ENCODE results near the gene UBE3A. TPM values are rescaled to one million over a fixed set of nuclear protein-coding genes. Genes with fewer than 3 reads are reported as not detected.
A peak's percentile ranks its signal among the peaks of the same experiment; 100 is the strongest.
"Not testable (repeated sequence)": the region's sequence is repeated elsewhere in the genome, so short reads cannot be mapped to it uniquely, and the experiment has no call there.

Gene UBE3A
- total RNA-seq = 104 TPM
- long read RNA-seq, full-length matches to known transcripts = 81 of 99 reads
- long read RNA-seq, partial matches to known transcripts = 8 of 99 reads
- long read RNA-seq, other reads (novel, unspliced or antisense) = 10 of 99 reads

DNA sequence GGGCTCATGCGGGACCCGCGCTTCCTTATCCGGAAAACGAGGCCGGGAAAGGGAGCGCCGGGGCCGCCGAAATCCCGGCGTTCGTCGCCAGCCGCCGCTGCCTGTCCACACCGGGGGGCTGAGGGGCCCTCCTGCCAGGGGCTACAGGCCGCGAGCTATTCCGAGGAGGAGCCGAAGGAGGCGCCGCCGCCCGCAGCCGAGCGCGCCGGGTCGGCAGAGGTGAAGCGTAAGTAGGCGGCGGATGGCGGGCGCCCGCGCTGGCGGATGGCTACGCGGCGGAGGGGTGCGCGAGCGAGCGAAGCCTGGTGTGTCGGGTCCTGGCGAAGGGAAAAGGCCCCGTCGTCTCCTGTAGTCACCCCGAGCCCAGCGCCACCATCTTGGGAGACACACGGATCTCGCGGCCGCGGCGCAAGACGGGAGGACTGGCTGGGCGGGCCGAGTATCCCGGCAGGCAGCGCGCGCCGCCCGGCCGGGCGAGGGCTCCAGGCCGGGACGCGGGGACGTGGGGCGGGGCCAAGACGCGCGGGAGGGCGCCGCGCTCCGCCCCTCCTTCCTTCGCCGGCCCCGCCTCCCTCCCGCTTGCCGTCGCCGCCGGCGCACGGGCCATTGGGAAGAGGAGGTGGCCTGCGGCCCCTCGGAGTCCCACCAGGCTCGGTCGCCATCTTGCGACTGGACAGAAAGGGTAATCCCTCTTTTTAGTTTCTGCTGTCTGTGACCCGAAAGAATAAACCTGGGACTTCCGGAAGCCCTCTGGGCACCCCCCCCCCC, at the start of gene UBE3A:
Gene UBE3A (minus strand): TSS at position 424 of the 768 bp plus-strand sequence. CDS start 29,917 bp downstream, outside the sequence.
- DNase-seq (ENCODE audit: missing footprints) (peak; percentile 95), ATAC-seq (peak; percentile 99)
- intact Hi-C loops (cut with DNase I) = loop anchor here (5.0 to 10.0 kb wide), 3 partner anchors 91 to 646 kb away; no protein-coding TSS in a partner anchor

DNA sequence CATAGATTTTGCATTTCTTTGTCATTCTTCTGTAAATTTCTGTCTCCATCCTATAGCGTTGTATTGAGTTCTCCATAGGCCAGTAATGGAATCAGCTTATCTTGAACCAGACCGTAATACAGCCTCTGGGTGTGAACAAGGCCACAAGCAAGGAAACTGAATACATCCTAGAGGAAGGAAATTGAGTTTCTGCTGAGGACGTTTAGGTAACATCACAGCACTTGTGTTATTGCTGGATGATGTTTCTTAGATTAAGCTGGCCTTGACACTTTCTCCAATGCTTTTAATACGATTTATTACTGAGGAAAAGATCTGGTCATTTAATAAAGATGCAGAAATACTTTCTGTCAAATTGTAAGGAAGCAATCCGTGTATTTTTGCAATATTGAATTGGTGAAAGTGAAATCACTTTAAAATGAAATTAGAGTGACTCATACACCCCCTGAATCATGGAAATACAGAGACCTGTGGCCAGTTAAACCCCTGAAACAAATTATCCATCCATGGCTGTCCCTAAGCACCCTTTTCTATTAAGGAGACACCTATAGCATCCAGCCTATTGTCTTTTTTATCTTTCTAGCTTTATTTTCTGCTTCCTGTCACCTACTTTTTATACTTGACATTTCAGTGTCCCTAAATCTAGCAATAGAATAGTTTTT, 48.5 kb upstream of the UBE3A start:
- ATAC-seq = no peak
- intact Hi-C loops (cut with DNase I) = no loop called here
- DNase-seq (ENCODE audit: missing footprints) = no peak

DNA sequence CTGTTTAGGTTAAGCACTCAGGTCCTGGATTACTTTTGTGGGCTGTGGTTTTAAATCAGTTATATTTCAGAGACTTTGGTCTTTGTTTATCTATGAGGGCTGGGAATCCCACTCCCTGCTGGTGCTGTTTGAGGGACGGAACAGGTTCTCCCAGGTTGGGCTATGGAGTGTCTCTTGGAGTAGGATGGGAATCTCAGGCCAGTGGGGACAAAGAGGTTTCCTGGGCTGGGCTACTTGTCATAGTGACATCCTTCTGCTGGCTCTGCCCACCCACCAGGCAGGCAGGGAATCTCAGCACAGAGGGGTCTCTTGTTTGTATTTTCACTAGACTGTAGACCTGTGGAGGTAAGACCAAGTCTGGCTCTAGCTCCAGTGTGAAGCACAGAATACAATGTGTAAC, 47.2 kb upstream of the UBE3A start:
- no peak for ATAC-seq
- intact Hi-C loops (cut with DNase I) = no loop called here
- no peak for DNase-seq (ENCODE audit: missing footprints)

DNA sequence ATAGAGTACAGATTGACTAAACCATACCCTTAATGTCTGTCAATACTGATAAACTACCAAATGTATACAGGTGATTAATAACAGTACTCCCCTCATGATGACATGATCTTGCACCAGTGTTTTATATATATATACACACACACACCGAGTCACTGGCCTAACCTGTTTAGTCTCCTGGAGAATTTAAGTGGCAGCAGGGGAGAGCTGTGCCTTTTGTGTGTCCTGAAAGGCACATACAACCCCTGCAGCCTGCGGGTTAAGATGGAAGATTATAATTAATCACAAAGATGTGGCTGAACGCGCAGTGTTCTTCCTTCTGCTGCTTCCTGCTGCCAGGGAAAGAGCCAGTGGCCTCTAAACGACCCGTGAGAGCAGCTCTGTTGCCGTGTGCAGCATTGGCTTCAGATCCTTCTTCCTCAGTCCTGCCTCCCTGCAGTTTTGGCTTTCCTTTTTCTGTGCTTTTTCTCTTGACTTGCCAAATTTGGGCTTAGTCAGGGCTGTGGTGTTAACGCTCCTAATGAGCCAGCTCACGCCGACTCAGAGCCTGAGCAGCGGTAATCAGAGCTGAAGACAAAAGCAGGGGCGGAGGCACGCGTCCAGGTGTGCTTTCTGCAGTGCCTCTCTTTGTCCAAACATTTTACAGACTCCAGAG, 42.5 kb upstream of the UBE3A start:
- intact Hi-C loops (cut with DNase I) = no loop called here
- DNase-seq (ENCODE audit: missing footprints) (peak; percentile 55), ATAC-seq (peak; percentile 57)

DNA sequence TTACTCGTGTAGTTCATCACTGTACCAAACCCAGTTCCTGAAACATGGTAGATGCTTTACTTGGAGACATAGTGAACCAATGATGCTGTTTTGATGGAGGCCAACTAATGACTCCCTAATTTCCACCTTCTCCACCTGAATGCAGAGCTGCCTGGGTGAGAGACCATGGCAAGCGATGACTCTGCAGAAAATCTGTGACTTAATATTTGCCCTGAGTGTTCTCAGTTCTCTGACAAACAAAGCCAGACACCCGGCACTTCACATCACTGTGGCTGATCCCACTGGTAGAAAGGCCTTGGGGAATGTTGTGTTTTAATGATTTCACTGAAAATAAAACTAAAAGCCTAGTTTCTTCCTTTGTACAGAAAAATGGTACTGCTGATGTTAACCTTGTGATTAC, 39.5 kb upstream of the UBE3A start:
- ATAC-seq = no peak
- intact Hi-C loops (cut with DNase I) = no loop called here
- DNase-seq (ENCODE audit: missing footprints) = no peak

DNA sequence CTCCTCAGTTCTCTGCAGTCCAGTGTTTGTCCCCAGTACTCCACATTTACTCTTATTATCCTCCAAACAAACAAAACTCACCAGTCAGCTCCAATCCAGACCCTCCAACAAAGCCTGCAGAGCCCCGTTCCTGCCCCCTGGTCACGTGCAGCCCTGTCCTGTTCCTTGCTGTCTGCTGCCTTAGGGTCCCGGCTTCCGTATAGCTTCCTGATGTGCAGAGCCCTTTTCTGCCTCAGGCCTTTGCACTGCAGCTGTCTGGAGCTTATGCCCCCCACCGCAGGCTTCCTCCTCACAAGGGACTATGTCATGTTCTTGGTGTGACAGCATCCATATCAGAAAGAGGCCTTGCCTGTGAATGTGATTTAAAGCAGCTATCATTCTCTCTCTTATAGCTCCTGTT, 39.0 kb upstream of the UBE3A start:
- no peak for ATAC-seq
- no peak for DNase-seq (ENCODE audit: missing footprints)
- intact Hi-C loops (cut with DNase I) = no loop called here

DNA sequence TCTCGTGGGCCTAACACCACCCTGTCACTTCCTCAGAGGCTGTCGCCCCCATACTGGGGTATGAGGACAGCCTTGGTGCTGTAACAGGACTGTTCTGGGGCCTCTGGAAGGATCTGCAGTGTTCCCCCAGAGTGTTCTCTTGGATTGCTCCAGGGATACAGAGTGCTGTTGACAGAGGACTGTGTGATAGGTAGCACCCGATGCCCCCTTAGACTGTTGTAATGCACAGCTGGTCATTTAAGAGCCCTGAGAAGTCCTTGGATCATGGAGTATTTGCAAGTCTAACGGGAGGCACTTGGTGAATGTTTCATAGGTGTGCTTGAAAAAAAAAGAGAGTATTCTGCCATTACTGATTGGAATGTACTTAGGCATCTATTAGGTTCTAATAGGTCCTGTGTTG, 35.4 kb upstream of the UBE3A start:
- no peak for ATAC-seq
- intact Hi-C loops (cut with DNase I) = no loop called here
- no peak for DNase-seq (ENCODE audit: missing footprints)

DNA sequence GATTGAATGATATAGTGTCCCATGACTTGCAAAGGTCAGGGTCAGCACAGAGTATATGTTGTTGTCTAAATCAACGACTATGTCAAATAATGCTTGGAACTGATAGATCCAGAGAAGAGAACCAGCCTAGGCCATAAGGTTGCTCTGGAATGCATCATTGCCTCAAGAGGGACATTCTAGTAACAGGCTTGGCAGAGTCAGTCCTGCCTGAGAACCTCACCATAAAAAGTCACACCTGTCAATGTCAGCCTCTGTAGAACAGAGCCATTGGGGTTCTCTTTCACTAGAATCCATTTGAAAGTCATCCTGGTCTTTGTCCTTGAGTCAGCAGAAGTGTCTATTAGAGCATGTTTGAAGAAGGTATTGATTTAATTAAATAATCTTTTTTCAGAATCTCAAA, 31.4 kb upstream of the UBE3A start:
- ATAC-seq (no peak), DNase-seq (ENCODE audit: missing footprints) (no peak)
- intact Hi-C loops (cut with DNase I) = no loop called here

DNA sequence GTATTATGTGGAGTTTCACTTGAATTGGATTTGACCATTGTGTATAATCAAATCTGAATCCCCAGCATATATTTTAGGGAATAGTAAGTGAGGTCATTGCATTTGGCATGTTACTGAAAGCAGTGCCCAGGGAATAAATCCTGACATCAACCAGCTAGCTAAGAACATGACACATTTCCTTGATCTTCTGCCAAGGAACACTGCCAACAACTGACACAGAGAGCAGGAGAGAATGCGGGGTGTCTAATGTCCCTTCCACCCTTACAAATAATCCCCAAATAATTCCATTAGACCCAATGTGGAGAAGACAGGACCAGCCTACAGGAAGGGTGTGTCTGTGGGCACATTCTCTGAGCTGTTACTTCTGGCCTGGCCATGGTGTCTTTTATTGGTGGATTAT, 30.6 kb upstream of the UBE3A start:
- ATAC-seq (peak; percentile 43), DNase-seq (ENCODE audit: missing footprints) (no peak)
- intact Hi-C loops (cut with DNase I) = no loop called here

DNA sequence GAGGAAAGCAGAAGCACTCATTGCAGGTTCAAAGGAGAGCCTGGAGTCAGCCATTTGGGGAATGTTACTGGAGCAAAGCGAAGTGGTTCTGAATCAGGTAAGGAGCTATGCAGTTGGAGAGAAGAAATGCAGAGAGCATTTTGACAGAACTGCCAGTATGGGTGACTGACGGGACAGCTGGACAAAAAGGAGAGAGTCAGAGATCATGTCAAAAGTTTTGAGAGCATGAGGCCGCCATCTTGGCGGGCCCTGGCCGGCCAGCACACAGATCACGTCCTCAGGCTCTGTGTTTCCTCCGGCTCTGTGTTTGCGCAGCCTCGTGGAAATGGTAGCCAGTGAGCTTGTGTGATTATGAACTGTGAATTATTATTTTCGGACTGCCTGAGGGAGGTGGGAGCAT, 29.8 kb upstream of the UBE3A start:
- DNase-seq (ENCODE audit: missing footprints) (no peak), ATAC-seq (no peak)
- intact Hi-C loops (cut with DNase I) = no loop called here

DNA sequence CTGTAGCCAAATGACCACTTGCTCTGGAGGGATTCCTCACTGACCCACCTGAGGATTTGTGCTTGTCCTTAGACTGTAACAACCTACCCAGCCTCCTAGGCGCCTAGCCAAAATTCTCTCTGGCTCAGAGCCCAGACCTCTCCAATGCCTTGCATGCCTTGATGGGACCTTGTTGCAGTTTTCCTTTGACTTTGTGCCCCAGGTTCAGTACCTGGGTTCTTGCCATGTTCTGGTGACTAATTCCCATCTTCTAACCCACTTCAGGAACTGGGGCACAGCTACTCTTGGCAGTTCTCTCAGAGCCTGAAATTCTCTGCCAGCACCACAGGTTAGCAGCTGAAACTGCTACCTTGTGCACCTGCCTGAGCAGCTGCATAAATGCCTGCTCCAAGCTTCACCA, 27.0 kb upstream of the UBE3A start:
- intact Hi-C loops (cut with DNase I) = no loop called here
- ATAC-seq = peak; percentile 13
- no peak for DNase-seq (ENCODE audit: missing footprints)

DNA sequence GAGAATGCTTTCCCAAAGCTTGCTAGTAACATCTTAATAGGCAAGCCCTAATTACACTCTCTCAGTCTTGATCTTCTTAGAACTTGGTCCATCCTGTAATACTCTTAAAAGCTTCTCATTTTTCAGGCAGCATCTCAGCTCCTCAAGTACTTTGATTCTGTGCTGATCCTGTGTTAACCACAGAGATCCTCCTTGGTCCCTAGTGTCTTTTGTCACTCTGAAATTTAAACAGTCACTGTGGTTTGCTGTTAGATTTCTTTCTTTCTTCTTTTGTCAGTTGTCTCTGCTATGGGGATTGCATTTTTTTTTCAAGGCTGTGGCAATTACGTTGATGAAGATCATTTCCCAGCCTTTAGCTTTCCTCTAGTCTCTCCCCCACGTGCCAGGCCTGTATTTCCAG, 26.0 kb upstream of the UBE3A start:
- ATAC-seq (no peak), DNase-seq (ENCODE audit: missing footprints) (no peak)
- intact Hi-C loops (cut with DNase I) = no loop called here

DNA sequence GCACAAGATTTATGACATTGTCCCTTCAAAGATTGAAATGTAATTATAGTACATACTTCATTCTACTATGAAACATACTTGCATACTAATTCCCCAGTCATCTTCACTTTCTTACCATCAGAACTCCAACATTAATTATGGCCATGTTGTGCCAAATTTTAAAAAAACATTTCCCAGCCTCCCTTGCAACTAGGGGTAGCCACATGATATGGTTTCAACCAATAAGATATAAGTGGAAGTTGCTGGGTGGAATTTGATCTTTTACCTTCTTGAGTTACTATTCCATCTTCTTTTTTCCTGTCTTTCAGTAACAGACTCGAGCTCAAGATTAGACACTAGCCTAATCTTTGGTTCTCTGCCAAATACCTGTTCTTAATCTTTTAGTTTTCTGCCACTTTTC, 25.6 kb upstream of the UBE3A start:
- ATAC-seq = no peak
- intact Hi-C loops (cut with DNase I) = no loop called here

DNA sequence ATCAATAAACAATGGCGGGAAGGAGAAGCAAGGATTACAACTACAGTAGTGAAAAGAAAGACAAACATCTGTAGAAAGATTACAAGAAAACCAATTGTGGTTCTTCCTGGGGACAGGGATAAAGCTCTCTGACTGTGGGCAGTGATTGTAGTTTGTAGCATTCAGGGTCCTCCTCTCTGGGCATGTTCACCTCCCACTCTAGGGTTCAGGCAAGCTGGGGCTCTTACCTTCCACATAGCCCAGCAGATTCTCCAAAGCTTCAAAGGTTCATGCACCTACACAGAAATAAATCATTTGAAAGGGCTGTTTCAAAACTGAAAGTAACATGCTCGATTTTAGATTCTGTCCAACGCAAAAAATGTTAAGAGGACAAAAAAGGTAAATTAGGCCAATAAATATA, 17.4 kb upstream of the UBE3A start:
- ATAC-seq = no peak
- intact Hi-C loops (cut with DNase I) = loop anchor here (10.0 kb wide), 1 partner anchor 49 kb away; no protein-coding TSS in a partner anchor

More for the DNA sequence above, 25.6 kb upstream of the UBE3A start:
- DNase-seq (ENCODE audit: missing footprints) = no peak

DNA sequence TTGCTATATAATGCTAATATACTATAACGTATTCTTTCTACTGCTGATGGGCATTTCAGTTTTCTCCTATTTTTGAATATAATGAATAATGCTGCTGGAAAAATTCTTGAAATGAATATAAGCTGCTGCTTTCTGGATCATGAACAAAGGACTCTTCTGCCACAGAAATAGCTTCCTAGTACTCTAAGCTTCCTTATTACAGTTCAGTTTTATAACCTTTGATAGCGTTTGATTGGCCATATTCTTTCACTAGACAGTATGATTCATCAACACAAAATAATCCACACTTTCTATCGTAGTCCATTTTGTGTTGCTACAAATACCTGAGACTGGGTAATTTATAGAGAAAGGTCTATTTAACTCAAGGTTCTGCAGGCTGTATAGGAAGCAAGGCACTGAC, 16.4 kb upstream of the UBE3A start:
- DNase-seq (ENCODE audit: missing footprints) = no peak
- intact Hi-C loops (cut with DNase I) = loop anchor here (10.0 kb wide), 1 partner anchor 50 kb away; no protein-coding TSS in a partner anchor
- no peak for ATAC-seq

More for the DNA sequence above, 17.4 kb upstream of the UBE3A start:
- DNase-seq (ENCODE audit: missing footprints) = no peak

DNA sequence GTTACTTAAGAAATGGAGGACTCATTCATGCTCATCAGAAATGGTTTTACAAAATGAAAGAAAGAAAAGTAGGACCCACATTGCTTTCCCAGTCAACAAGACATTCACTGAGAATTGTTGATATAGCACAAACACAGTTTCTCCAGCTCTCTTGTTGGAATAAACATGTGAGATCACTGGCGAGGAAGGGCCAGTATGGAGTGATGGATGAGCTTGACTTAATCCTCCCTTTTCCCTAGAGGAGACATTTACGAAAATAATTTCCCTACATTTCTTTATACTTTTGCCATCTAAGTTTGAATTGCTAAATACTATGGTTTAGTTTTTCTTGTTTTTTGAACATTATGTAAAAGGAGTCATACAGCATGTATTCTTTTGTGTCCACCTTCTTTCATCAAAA, 15.9 kb upstream of the UBE3A start:
- intact Hi-C loops (cut with DNase I) = loop anchor here (10.0 kb wide), 1 partner anchor 50 kb away; no protein-coding TSS in a partner anchor
- no peak for ATAC-seq
- no peak for DNase-seq (ENCODE audit: missing footprints)

DNA sequence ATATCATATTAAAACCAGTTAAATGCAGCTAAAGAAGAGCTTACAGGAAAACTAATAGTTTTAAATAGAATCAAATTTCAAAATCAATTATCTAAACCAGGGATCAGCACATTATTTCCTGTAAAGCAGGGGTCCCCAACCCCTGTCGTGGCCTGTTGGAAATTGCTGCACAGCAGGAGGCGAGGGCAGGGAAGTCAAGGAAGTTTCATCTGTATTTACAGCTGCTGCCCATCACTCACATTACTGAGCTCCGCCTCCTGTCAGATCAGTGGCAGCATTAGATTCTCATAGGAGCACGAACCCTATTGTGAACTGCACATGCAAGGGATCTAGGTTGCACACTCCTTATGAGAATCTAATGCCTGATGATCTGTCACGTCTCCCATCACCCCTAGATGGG, 14.4 kb upstream of the UBE3A start:
- intact Hi-C loops (cut with DNase I) = loop anchor here (10.0 kb wide), 1 partner anchor 52 kb away; no protein-coding TSS in a partner anchor
- not testable (repeated sequence) for DNase-seq (ENCODE audit: missing footprints); ATAC-seq

DNA sequence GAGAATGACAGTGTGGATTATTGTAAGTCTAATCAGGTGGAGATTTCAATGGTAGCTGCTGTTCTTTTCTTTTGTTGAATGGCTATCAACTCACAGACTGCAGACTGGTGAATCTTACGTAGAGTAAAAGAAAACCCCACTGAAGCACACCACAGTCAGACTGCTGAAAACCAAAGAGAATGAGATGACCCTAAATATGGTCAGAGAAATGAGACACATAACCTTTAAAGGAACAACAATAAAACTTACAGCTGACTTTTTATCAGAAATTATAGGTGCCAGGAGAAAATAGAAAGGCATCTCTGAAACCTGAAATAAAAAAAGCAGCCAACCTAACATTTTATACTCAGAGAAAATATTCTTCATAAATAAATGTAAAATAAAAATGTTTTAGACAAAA, 12.7 kb upstream of the UBE3A start:
- ATAC-seq (no peak), DNase-seq (ENCODE audit: missing footprints) (no peak)
- intact Hi-C loops (cut with DNase I) = loop anchor here (10.0 kb wide), 1 partner anchor 53 kb away; no protein-coding TSS in a partner anchor

DNA sequence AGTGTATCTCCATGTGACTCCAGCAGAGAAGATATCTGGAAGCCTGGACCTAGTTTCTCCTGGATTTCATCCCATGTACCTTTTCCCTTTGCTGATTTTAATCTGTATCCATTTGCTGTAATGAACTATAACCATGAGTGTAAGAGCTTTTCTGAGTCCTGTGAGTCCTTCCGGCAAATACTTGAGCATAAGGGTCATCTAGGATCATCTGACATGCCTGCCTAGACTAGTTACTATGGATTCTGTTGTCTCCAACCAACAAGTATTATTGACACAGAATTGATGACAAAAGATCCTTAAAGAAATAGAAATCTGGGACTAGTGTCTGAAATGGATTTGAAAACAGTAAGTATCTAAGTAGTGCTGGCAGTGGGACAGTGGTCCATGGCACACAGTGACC, 11.3 kb upstream of the UBE3A start:
- ATAC-seq (no peak), DNase-seq (ENCODE audit: missing footprints) (no peak)
- intact Hi-C loops (cut with DNase I) = loop anchor here (10.0 kb wide), 1 partner anchor 55 kb away; no protein-coding TSS in a partner anchor
